Measurements from ENCODE around the gene AFAP1.

The AFAP1 gene

GRCh38 chr4:7862561-7863192, 77.0 kb downstream of the AFAP1 start:
- DNase-seq: no peak

GRCh38 chr4:7861440-7861881, 78.2 kb downstream of the AFAP1 start:
- DNase-seq: peak; percentile 99

DNA sequence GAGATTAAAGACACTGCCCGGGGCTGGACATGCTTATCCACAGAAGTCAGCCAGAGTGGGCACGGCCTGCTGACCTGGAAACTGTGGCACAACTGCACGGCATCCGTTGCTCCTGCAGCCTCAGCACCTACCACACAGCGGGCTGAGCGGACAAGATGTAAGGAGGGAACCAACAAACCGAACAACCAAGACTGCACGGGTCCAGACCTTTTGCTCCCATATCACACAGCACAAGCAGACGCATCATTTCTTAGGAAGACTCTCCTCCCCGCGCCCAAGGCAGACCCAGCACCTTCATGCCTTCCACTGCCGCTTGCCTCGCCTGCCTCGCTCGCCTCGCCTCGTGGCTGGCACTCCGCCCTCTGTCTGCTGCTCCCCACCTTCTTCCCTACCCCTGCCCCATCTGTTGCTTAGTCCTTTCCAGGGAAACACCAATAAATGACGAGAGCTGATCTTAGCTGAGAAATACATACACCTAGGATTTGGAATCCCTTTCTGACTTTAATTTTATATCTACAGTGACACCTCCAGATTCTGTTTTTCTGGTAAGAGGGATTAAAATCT, 79.0 kb downstream of the AFAP1 start:
- DNase-seq: no peak

DNA sequence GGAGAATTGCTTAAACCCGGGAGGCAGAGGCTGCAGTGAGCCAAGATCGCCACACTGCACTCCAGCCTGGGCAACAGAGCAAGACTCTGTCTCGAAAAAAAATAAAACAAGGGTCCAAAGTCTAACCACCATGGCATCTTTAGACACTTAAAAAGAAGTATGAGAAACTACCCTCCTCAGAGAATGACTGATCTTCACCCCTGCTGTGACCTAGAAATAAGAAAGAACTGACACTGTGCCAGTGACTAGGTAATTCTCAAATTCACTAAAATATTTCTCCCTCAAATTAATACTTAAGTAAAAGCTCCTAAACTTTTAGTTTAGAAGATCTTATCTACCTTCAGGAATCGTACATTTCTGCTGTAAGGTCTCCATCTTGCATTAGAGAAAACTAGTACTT, 80.3 kb downstream of the AFAP1 start:
- DNase-seq: no peak

DNA sequence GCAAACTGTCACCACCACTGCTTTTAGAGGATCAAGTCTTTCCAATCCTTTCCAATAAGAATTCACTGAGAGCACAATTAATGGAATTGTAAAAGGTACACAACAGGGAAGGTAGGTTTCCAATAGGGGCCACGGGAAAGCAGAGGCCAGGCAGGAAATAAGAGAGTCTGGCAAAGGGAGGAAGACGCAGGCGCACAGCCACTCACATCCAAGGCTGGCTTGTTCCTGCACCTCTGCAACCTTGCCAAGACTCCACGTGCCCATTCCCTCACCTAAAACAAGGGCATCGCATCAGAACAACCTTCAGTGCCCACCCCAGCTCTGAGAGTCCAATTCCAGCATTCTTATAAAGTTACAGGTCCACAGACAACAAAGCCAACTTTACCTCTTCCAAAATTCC, 81.2 kb downstream of the AFAP1 start:
- DNase-seq: no peak

DNA sequence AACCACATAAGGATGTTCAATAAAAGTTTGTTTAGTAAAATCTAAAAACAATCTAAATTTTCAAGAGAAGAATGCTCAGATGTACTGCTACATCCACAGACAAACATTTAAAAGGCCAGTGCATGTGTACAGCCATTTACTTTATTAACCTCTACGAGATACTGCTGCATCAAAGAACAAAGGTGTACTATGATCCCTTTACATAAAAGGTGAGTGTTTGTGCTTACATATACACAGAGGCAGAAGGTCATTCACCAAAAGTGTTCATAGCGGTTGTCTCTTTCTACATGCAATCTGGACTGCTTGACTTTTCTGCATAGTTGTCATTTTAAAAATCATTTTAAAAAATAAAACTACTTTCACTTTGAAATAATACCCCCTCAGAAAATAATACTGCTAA, 81.7 kb downstream of the AFAP1 start:
- no peak for DNase-seq

DNA sequence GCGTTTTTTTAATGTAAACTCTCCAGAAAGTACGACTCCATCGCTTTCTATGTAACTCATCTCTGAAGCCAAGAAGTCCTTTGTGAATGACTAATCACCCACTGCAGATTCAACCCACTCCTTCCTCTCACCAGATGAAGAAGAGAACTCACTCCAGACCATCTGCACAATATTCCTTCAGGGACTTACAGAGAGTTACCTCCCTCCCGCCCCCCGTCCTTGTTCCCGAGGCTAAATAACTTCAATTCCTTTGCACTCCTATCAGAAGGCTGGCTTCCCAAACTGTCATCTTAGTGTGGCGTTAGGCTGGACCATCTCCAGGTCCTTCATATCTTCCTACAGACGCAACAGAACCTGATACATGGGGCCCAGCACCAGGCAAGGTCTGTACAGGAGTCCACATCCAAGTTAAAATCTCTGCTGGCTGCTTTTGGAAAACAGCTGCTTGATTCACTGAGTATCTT, 82.4 kb downstream of the AFAP1 start:
- peak; percentile 93 for DNase-seq

DNA sequence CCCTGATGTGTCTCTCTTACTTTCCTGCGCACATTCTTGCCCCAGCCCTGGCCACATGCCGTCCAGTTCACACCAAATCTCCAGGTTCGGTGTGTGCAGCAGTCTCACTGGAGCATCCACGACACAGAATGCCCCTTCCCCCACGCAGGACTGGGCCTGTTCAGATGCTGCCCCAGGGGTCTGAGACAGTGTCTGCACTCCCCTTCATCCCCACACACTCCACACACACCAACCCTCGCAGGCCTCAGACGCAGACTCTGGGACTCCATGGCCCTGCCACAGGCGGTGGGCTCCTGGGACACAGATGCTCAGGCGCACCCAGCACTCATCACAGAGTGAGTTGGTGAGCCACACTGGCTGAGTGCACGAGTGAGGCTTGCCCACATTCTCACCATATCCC, 83.9 kb downstream of the AFAP1 start:
- no peak for DNase-seq

GRCh38 chr4:7854697-7855370, 84.8 kb downstream of the AFAP1 start:
- no peak for DNase-seq

- no peak for DNase-seq
Observed at GRCh38 chr4:7854216-7854615, 85.4 kb downstream of the AFAP1 start.

GRCh38 chr4:7853271-7853670, 86.4 kb downstream of the AFAP1 start:
- DNase-seq: no peak

DNA sequence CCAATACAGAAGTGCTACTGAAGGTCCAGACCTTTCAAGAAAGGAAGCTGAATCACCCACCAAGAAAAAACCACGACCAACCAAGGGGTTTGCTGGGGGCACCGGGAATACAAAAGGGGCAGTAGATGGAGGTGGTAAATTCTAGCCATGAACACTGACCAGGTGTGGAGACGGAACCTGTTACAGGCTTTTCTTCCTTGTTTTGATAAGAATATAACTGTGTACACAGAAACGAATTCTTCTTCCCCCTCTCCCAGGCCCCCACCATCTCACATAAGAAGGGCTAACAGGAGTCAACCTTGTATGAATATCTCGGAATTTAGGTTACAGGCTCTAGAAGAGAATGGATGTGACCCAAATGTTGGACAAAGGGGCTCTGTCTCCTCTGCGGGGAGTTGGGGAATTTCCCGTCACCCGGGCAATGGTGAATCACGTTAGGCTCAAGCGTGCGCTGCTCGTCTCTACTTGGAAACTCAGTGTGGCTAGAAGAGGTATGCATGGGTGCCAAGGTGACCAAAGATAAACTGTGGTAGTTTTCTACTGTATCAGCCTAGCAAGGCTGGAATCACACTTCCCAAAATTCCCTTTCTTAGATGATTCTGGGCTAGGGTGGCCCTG, 87.0 kb downstream of the AFAP1 start:
- no peak for DNase-seq

DNA sequence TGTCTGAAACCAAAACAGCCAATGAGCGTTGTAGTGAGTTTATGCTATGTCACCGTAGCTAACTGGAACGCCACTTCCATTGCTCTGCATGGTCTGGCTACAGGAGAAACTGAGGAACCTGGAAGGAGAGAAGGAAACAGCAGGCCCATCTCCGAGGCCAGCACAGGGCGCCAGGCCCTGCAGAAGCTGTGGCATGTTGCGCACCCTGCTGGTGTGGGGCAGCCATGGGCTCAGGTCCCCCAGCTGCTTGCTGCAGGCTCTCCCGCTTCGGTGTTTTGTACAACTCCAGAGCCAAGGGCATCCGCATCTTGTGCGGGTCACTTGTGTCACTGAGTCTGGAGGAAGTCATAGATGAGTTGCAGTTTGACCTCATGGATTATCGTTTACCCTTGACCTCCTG, 89.2 kb downstream of the AFAP1 start:
- DNase-seq: no peak

DNA sequence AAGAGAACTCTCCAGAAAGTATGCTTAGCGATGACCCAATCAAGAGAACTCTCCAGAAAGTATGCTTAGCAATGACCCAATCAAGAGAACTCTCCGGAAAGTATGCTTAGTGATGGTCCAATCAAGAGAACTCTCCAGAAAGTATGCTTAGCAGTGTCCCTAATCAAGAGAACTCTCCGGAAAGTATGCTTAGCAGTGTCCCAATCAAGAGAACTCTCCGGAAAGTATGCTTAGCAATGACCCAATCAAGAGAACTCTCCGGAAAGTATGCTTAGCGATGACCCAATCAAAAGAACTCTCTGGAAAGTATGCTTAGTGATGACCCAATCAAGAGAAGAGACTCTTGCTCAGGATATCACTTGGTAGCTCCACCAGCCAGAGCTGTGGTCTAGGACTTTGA, 92.5 kb downstream of the AFAP1 start:
- DNase-seq: no peak

DNA sequence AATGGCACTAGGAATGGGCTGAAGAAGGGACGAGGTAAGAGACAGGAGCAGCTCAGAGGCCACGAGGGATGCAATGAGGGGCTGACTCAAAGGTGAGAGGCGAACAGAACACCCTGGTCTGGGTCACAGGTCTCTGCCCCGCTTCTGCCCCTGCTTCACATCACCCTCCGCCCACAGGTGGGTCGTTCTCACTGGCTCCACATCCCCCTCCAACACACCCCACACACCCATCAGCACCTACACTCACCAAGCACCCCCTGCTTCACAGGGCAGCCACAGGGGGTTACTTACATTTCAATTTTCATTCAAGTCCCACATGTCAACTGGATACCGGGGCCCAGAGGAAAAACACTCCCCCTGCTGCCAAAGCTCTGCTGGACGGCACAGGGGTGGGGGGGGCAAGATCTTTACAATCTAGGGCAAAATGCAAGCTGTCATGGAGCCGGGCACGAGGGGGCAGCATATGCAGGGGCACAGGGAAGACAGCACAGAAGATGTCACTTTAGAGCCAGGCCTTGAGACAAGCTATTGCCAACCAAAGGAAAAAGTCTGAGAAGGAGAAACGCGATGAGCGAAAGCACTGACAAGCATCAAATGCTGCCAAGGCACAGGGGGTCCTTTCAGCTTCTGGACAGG, 94.0 kb downstream of the AFAP1 start:
- DNase-seq: no peak

DNA sequence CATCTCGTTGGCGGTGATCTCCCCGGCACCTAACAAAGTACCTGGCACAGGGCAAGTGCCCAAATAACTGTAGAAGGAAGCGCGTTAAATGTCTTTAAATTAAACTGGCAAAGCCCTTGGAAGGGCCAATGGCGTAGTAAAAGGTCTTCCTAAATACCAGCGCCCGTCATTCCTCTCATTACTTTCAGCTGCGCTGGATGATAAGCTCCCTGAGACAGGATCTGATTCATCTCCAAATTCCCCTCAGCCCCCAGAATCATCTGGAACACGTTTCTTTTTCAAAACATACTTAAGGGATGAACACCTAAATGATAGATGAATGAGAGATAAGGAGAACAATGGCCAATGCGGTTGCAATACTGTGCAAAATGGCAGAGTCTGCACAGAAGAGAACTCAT, 95.1 kb downstream of the AFAP1 start:
- DNase-seq: peak; percentile 96

GRCh38 chr4:7843831-7844593, 95.6 kb downstream of the AFAP1 start:
- peak; percentile 83 for DNase-seq

GRCh38 chr4:7842384-7843279, 97.0 kb downstream of the AFAP1 start:
- peak; percentile 99 for DNase-seq

GRCh38 chr4:7841894-7842293, 97.8 kb downstream of the AFAP1 start:
- no peak for DNase-seq

DNA sequence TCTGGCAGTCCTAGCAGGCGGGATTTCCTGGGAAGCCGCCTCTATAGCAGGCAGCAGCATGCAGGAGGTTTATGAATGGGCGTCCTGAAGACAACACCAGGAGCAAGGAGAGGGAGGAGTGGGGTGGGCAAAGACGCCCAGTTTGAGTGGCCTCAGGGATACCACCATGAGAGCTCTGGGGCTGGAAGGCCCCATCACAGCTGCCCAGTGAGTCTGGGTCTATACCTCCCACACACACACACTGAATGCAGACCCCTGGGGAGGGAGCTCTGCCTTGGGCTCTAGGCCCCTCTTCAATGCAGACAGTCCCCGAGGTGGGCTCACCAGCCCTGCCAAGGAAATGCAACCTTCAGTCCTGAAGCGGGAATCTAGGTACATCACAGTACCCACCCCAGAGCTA, 98.6 kb downstream of the AFAP1 start:
- DNase-seq: no peak

- no peak for DNase-seq
Observed at GRCh38 chr4:7839856-7840255, 99.8 kb downstream of the AFAP1 start.

All from fibroblast of skin of abdomen (primary cell).